ENCODE results near the gene KIF16B.

GRCh38 chr20:16530201-16530681, 43.0 kb downstream of the KIF16B start:
- TF ChIP-seq, protein P1, sequence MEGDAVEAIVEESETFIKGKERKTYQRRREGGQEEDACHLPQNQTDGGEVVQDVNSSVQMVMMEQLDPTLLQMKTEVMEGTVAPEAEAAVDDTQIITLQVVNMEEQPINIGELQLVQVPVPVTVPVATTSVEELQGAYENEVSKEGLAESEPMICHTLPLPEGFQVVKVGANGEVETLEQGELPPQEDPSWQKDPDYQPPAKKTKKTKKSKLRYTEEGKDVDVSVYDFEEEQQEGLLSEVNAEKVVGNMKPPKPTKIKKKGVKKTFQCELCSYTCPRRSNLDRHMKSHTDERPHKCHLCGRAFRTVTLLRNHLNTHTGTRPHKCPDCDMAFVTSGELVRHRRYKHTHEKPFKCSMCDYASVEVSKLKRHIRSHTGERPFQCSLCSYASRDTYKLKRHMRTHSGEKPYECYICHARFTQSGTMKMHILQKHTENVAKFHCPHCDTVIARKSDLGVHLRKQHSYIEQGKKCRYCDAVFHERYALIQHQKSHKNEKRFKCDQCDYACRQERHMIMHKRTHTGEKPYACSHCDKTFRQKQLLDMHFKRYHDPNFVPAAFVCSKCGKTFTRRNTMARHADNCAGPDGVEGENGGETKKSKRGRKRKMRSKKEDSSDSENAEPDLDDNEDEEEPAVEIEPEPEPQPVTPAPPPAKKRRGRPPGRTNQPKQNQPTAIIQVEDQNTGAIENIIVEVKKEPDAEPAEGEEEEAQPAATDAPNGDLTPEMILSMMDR (IDR thresholded peaks at IDR 0.05): no peak
- no peak for TF ChIP-seq POLR2A (IDR thresholded peaks at IDR 0.05)

Measured in breast epithelium (tissue), 3 donors.